Lower lobe of right lung (tissue), 2 donors: ENCODE results near the gene FOXO4. TPM values are rescaled to one million over a fixed set of nuclear protein-coding genes. Genes with fewer than 3 reads are reported as not detected.

Source experiments
- ATAC-seq, 2 donors: fragments of 200-7000 bp; cut with Tn5 transposase; one replicate each; pipeline ENCODE4 v1.9.1; 2020 to 2022; ENCODE audit warnings: mild to moderate bottlenecking in 2 of 2, moderate library complexity in 2 of 2
- DNase-seq: peaks from one replicate; pipeline ENCODE4 v3.0.0-alpha.2; 2020
- H3K27ac ChIP-seq: fragments of 200-600 bp; one replicate; pipeline ENCODE4 v1.8.0; 2022
- H3K27me3 ChIP-seq: fragments of 200-600 bp; one replicate; pipeline ENCODE4 v1.8.0; 2022; ENCODE audit warnings: low read depth
- H3K36me3 ChIP-seq: fragments of 200-600 bp; one replicate; pipeline ENCODE4 v1.8.0; 2022; ENCODE audit warnings: mild to moderate bottlenecking
- H3K4me1 ChIP-seq: fragments of 200-600 bp; one replicate; pipeline ENCODE4 v1.8.0; 2022
- H3K4me3 ChIP-seq: fragments of 200-600 bp; one replicate; pipeline ENCODE4 v1.8.0; 2022; ENCODE audit warnings: mild to moderate bottlenecking
- H3K9me3 ChIP-seq: fragments of 200-600 bp; one replicate; pipeline ENCODE4 v1.8.0; 2022
- intact Hi-C: fragments of 100-400 bp; cut with DNase I; formaldehyde crosslinking; loops from one replicate; pipeline ENCODE4 v1.11.0; 2022
- total RNA-seq: library from RNA; stranded (reverse); fragmentation: NEBNext Ultra II Directional; extraction: Animal tissue kit (Norgen Biotek cat#: 25700); gene quantifications from one replicate; pipeline ENCODE4 v1.2.1, GENCODE V29; 2021
- TF ChIP-seq, protein P1 (sequence below): fragments of 200-600 bp; IDR thresholded peaks from one replicate; pipeline ENCODE4 v1.8.0; 2022; ENCODE audit warnings: antibody characterized with exemption, mild to moderate bottlenecking
- donor health status: DM: no; HTN: yes; CAD: no; lungs with severe emphysema.

FOXO4 gene
- total RNA-seq, 1 donor from 2014 or later = 34.7 TPM

DNA sequence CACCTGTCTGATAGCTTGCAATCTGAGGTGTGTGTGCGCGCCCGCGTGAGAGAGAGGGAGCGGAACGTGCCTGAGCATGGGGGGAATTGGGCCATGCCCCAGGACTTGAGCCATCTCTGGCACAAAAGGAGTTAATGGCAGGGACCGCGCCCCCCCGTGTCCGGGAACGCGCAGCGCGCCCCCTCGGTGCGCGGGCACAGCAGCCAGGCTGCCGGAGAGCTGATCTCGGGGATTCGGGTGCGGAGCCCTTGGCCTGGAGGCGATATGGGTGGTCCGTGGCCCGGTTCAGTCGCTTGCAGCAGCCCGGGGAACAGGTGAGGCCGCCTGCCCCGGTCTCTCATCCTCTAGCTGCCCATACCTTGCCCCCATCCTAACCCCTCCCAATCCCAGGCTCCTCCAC, 49.0 kb downstream of the FOXO4 start, which contains the start of gene NLGN3:
Gene NLGN3 (plus strand): TSS at position 191 of the 400 bp plus-strand sequence. CDS start 2,909 bp downstream, outside the sequence.
- peak within 1 kb of the TSS; percentile 27 for H3K4me3 ChIP-seq
- ATAC-seq (no peak), DNase-seq (no peak)
- H3K9me3 ChIP-seq = no peaks in the 10 kb centered on the region
- no peaks in the 10 kb centered on the region for H3K4me1 ChIP-seq
- H3K27ac ChIP-seq = no peak within 1 kb of the TSS
- TF ChIP-seq, protein P1, sequence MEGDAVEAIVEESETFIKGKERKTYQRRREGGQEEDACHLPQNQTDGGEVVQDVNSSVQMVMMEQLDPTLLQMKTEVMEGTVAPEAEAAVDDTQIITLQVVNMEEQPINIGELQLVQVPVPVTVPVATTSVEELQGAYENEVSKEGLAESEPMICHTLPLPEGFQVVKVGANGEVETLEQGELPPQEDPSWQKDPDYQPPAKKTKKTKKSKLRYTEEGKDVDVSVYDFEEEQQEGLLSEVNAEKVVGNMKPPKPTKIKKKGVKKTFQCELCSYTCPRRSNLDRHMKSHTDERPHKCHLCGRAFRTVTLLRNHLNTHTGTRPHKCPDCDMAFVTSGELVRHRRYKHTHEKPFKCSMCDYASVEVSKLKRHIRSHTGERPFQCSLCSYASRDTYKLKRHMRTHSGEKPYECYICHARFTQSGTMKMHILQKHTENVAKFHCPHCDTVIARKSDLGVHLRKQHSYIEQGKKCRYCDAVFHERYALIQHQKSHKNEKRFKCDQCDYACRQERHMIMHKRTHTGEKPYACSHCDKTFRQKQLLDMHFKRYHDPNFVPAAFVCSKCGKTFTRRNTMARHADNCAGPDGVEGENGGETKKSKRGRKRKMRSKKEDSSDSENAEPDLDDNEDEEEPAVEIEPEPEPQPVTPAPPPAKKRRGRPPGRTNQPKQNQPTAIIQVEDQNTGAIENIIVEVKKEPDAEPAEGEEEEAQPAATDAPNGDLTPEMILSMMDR = no peak
- H3K27me3 ChIP-seq = no peaks in the 10 kb centered on the region
- intact Hi-C loops = no loop called here
- peaks cover 21% of the 10 kb centered on the region for H3K36me3 ChIP-seq

DNA sequence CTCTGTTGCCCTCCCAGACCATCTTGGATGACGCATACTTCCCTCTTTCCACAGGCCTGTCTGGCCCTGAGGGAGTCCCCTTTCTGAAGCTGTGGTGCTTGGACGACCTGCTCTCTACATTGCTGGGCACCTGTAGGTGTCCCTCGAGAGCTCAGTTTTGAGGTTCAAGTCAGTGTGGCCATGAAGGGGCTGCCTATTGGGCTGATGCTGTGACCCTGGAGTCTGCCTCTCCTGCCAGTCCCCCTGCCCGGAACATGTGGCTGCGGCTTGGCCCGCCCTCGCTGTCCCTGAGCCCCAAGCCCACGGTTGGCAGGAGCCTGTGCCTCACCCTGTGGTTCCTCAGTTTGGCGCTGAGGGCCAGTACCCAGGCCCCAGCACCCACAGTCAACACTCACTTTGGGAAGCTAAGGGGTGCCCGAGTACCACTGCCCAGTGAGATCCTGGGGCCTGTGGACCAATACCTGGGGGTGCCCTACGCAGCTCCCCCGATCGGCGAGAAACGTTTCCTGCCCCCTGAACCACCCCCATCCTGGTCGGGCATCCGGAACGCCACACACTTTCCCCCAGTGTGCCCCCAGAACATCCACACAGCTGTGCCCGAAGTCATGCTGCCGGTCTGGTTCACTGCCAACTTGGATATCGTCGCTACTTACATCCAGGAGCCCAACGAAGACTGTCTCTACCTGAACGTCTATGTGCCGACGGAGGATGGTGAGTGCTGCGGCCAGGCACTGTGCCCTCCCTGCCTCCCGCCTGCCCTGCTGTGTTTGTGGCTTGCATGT, 52.0 kb downstream of the FOXO4 start:
- intact Hi-C loops = no loop called here
- Histone ChIP-seq H3K4me3 (no peak overlapping the region), H3K36me3 (no peaks in the 10 kb centered on the region), H3K4me1 (no peaks in the 10 kb centered on the region), H3K27me3 (no peaks in the 10 kb centered on the region), H3K9me3 (no peaks in the 10 kb centered on the region), H3K27ac (no peak overlapping the region)
- TF ChIP-seq, protein P1 = no peak
- DNase-seq (no peak), ATAC-seq (no peak)

DNA sequence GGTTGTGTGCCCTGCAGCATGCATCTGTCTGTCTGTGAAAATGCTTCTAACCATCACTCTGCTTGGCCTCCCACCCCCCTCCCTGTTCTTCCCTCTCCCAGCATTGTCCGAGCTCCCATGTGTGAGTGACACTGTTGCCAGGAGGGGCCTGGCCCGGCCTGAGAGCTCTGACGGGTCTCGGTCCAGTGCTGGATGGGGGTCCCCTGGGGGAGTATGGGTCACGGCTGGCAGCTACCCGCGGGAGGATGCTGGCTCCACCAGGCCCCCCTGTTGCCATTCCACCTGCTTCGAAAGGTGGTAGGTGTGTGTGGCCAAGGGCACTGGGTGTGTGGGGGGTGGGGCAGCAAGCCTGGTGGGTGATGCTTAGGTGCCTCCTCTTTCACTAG, 52.6 kb downstream of the FOXO4 start:
- ATAC-seq (no peak), DNase-seq (no peak)
- H3K27me3 ChIP-seq = no peaks in the 10 kb centered on the region
- H3K9me3 ChIP-seq = no peaks in the 10 kb centered on the region
- no peaks in the 10 kb centered on the region for H3K36me3 ChIP-seq
- intact Hi-C loops = no loop called here
- H3K4me3 ChIP-seq = no peak overlapping the region
- TF ChIP-seq, protein P1 = no peak
- H3K4me1 ChIP-seq = no peaks in the 10 kb centered on the region
- H3K27ac ChIP-seq = no peak overlapping the region

DNA sequence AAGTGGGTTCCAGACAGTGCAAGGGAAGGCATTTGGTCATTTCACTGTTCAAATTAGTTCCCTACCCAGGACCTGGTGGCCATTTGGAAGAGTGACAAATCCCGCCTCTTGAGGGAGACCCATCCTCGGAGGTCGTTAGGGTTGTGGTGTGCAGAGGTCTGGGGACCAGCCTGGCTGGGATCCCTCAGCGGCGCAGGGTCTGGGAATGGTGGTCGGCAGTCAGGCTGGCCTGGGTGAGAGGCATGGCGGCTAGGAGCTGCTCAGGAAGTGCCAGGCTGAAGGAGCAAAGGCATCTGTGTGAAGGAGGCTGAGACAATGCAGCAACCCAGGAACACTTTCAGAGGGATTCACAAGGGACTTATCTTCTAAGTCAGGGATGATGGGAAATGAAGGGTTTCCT, 55.7 kb downstream of the FOXO4 start:
- no peaks in the 10 kb centered on the region for H3K9me3 ChIP-seq
- H3K27me3 ChIP-seq = no peaks in the 10 kb centered on the region
- no peak for ATAC-seq
- no peaks in the 10 kb centered on the region for H3K36me3 ChIP-seq
- H3K4me3 ChIP-seq = no peak overlapping the region
- no peak overlapping the region for H3K27ac ChIP-seq
- no peaks in the 10 kb centered on the region for H3K4me1 ChIP-seq
- TF ChIP-seq, protein P1 = no peak
- intact Hi-C loops = no loop called here
- DNase-seq = no peak

Other genes starting within 250 kb of the FOXO4 start
- not detected for gene TEX11, start 187.1 kb upstream of the FOXO4 start, total RNA-seq
- gene SLC7A3, start 164.8 kb upstream of the FOXO4 start, total RNA-seq = not detected
- 47.7 TPM for gene SNX12, start 27.5 kb upstream of the FOXO4 start, total RNA-seq
- not detected for gene CXorf65, start 10.9 kb downstream of the FOXO4 start, total RNA-seq
- 33.1 TPM for gene IL2RG, start 15.7 kb downstream of the FOXO4 start, total RNA-seq
- 48.4 TPM for gene MED12, start 22.7 kb downstream of the FOXO4 start, total RNA-seq
- gene NLGN3, start 49.0 kb downstream of the FOXO4 start, total RNA-seq = 1.3 TPM
- 1.7 TPM for gene GJB1, start 127.4 kb downstream of the FOXO4 start, total RNA-seq
- 23.2 TPM for gene ZMYM3, start 158.3 kb downstream of the FOXO4 start, total RNA-seq
- 233 TPM for gene NONO, start 187.8 kb downstream of the FOXO4 start, total RNA-seq
- 1.4 TPM for gene ITGB1BP2, start 205.9 kb downstream of the FOXO4 start, total RNA-seq